Measurements from ENCODE around the gene HDAC2. TPM values are rescaled to one million over a fixed set of nuclear protein-coding genes. Genes with fewer than 3 reads are reported as not detected.

The HDAC2 gene
- total RNA-seq, 2 experiments from 2014 or later = 29.9 to 40.8 TPM

DNA sequence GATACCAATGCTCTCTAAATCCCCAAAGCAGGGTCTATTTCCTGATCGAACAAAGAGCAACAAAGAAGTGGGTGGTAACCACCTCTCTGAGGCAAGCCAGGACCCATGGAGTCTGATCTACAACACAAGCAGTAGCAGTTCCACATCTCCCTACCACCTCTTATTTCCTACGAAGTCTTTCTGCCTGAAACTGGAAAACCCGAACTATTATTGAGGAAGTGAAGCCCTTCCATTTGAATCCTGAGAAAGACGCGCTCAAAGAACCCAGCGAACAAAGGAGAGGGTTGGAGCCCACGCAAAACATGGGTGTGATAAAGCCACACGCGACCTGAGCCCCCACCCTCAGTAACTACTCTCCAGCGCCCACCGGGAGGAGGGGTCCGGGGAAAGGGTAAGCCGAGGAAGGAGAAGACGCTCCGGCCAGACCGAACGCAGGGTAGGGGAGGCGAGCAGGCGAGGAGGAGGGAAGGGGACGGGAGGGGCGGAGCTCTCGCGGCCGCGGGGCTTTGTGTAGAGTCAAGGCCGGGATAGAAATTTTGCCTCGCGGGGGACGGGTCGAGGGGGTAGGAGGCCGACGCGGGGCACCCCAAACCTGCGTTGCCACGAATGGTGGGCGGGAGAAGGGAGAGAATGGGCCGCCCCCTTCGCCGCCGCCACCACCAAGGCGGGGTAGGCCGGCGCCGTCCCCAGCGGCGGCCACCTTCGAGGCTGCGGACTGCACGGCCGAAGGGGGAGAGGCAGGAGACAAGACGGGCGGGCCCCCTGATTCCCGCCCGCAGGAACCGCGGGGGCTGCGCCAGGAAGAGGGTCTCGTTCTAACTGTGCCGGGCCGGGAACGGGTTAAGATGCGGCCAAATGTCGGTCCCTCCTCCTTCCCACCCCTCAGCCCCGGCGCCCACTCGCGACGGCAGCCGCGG lies 802 bp downstream of the HDAC2 start:
- H3K4me3 ChIP-seq (ENCODE audit: low read length) = peak overlapping the region; percentile 81
- CTCF ChIA-PET = no interaction called here
- H3K36me3 Mint-ChIP-seq (ENCODE audit: low read depth) = peaks cover 12% of the 10 kb centered on the region
- peaks cover 23% of the 10 kb centered on the region for H3K4me1 ChIP-seq (ENCODE audit: insufficient read depth, low read length)
- ATAC-seq (ENCODE audit: poor library complexity) (peak; percentile 30), DNase-seq (peak; percentile 11 to 71 (median 36))
- peaks cover 43% of the 10 kb centered on the region for H3K4me1 Mint-ChIP-seq (ENCODE audit: low read depth)
- intact Hi-C loops (cut with DNase I, micrococcal nuclease) = no loop called here
- H3K4me3 Mint-ChIP-seq = peak overlapping the region; percentile 98
- H3K9me3 ChIP-seq (ENCODE audit: control insufficient read depth in 1 of 2, insufficient read depth in 1 of 2, low read length in 2 of 2) = no peaks in the 10 kb centered on the region
- TF ChIP-seq, protein P1, sequence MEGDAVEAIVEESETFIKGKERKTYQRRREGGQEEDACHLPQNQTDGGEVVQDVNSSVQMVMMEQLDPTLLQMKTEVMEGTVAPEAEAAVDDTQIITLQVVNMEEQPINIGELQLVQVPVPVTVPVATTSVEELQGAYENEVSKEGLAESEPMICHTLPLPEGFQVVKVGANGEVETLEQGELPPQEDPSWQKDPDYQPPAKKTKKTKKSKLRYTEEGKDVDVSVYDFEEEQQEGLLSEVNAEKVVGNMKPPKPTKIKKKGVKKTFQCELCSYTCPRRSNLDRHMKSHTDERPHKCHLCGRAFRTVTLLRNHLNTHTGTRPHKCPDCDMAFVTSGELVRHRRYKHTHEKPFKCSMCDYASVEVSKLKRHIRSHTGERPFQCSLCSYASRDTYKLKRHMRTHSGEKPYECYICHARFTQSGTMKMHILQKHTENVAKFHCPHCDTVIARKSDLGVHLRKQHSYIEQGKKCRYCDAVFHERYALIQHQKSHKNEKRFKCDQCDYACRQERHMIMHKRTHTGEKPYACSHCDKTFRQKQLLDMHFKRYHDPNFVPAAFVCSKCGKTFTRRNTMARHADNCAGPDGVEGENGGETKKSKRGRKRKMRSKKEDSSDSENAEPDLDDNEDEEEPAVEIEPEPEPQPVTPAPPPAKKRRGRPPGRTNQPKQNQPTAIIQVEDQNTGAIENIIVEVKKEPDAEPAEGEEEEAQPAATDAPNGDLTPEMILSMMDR (IDR thresholded peaks at IDR 0.05) = no peak
- no peaks in the 10 kb centered on the region for H3K36me3 ChIP-seq (ENCODE audit: insufficient read depth, low read length)
- H3K27ac Mint-ChIP-seq = peak overlapping the region; percentile 84
- H3K9me3 Mint-ChIP-seq = no peaks in the 10 kb centered on the region
- no peaks in the 10 kb centered on the region for H3K27me3 Mint-ChIP-seq
- peak overlapping the region; percentile 76 to 77 for H3K27ac ChIP-seq (ENCODE audit: low read depth in 1 of 2, low read length in 2 of 2)
- POLR2A ChIA-PET = interaction anchor here (0.6 to 1.7 kb wide), 5 partner anchors 11 to 33 kb away, joined by 3 to 4 read pairs (median 4); no protein-coding TSS in a partner anchor
- no peaks in the 10 kb centered on the region for H3K27me3 ChIP-seq (ENCODE audit: control insufficient read depth in 1 of 2, insufficient read depth in 2 of 2, low read length in 2 of 2)

DNA sequence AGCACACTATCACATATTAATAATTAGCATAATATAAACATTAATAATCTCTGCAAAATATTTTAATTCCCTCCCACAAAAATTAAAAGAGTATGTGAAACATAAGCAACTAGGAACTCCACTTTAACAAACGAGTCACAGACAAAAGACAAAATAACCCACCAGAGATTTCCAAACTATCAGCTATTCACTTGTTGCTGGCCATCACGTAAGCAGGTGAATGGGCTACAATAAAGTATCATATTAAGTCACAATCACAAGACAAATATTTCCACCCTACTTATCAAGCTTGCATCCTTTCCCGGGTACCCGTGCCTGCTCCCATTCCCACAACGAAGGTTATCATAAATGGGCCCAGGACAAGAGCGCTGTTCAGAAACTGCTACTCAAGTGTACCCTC lies 2.5 kb downstream of the HDAC2 start:
- H3K27ac Mint-ChIP-seq = no peak overlapping the region

GRCh38 chr6:113967777-113968176 lies 3.2 kb downstream of the HDAC2 start:
- no peaks in the 10 kb centered on the region for H3K9me3 Mint-ChIP-seq
- peaks cover 23% of the 10 kb centered on the region for H3K4me1 ChIP-seq (ENCODE audit: insufficient read depth, low read length)
- H3K27me3 ChIP-seq (ENCODE audit: control insufficient read depth in 1 of 2, insufficient read depth in 2 of 2, low read length in 2 of 2) = no peaks in the 10 kb centered on the region
- intact Hi-C loops (cut with DNase I, micrococcal nuclease) = no loop called here
- CTCF ChIA-PET = interaction anchor here (2.2 kb wide), 1 partner anchor 13 kb away, joined by 7 read pairs; no protein-coding TSS in a partner anchor
- peaks cover 60% of the 10 kb centered on the region for H3K4me1 Mint-ChIP-seq (ENCODE audit: low read depth)
- H3K4me3 Mint-ChIP-seq = peak overlapping the region; percentile 64
- no peak for ATAC-seq (ENCODE audit: poor library complexity)
- no peak overlapping the region for H3K4me3 ChIP-seq (ENCODE audit: low read length)
- H3K27ac ChIP-seq (ENCODE audit: low read depth in 1 of 2, low read length in 2 of 2) = no peak overlapping the region
- peaks cover 12% of the 10 kb centered on the region for H3K36me3 Mint-ChIP-seq (ENCODE audit: low read depth)
- no peak for DNase-seq
- H3K36me3 ChIP-seq (ENCODE audit: insufficient read depth, low read length) = no peaks in the 10 kb centered on the region
- no peaks in the 10 kb centered on the region for H3K9me3 ChIP-seq (ENCODE audit: control insufficient read depth in 1 of 2, insufficient read depth in 1 of 2, low read length in 2 of 2)
- POLR2A ChIA-PET = no interaction called here
- TF ChIP-seq, protein P1 (IDR thresholded peaks at IDR 0.05) = no peak
- no peaks in the 10 kb centered on the region for H3K27me3 Mint-ChIP-seq
- no peak overlapping the region for H3K27ac Mint-ChIP-seq

More for the DNA sequence above, 2.5 kb downstream of the HDAC2 start:
- H3K9me3 ChIP-seq (ENCODE audit: control insufficient read depth in 1 of 2, insufficient read depth in 1 of 2, low read length in 2 of 2) = no peaks in the 10 kb centered on the region
- peak overlapping the region; percentile 98 for H3K4me3 Mint-ChIP-seq
- no peaks in the 10 kb centered on the region for H3K27me3 ChIP-seq (ENCODE audit: control insufficient read depth in 1 of 2, insufficient read depth in 2 of 2, low read length in 2 of 2)
- H3K9me3 Mint-ChIP-seq = no peaks in the 10 kb centered on the region
- H3K36me3 ChIP-seq (ENCODE audit: insufficient read depth, low read length) = no peaks in the 10 kb centered on the region
- peaks cover 23% of the 10 kb centered on the region for H3K4me1 ChIP-seq (ENCODE audit: insufficient read depth, low read length)
- H3K27ac ChIP-seq (ENCODE audit: low read depth in 1 of 2, low read length in 2 of 2) = no peak overlapping the region
- peaks cover 12% of the 10 kb centered on the region for H3K36me3 Mint-ChIP-seq (ENCODE audit: low read depth)
- H3K27me3 Mint-ChIP-seq = no peaks in the 10 kb centered on the region
- CTCF ChIA-PET = interaction anchor here (2.2 kb wide), 1 partner anchor 12 kb away, joined by 7 read pairs; no protein-coding TSS in a partner anchor
- POLR2A ChIA-PET = no interaction called here
- H3K4me3 ChIP-seq (ENCODE audit: low read length) = no peak overlapping the region
- DNase-seq (no peak), ATAC-seq (ENCODE audit: poor library complexity) (no peak)
- TF ChIP-seq, protein P1 (IDR thresholded peaks at IDR 0.05) = no peak
- peaks cover 60% of the 10 kb centered on the region for H3K4me1 Mint-ChIP-seq (ENCODE audit: low read depth)
- intact Hi-C loops (cut with DNase I, micrococcal nuclease) = no loop called here

Measured in CD4-positive, alpha-beta T cell (primary cell).